ENCODE measurements around the gene ASB18. TPM values are rescaled to one million over a fixed set of nuclear protein-coding genes. Genes with fewer than 3 reads are reported as not detected.

Gene ASB18, protein sequence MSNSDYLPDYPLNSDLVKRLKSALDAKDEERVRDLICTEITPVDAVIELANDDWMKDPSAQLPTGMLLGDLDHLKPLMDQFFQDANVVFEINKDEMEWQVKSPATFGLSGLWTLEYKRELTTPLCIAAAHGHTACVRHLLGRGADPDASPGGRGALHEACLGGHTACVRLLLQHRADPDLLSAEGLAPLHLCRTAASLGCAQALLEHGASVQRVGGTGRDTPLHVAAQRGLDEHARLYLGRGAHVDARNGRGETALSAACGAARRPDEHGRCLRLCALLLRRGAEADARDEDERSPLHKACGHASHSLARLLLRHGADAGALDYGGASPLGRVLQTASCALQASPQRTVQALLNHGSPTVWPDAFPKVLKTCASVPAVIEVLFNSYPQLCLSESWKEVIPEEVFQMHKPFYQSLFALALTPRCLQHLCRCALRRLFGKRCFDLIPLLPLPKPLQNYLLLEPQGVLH
- 1 to 10 TPM; 1.9 to 7.6 TPM for total RNA-seq

DNA sequence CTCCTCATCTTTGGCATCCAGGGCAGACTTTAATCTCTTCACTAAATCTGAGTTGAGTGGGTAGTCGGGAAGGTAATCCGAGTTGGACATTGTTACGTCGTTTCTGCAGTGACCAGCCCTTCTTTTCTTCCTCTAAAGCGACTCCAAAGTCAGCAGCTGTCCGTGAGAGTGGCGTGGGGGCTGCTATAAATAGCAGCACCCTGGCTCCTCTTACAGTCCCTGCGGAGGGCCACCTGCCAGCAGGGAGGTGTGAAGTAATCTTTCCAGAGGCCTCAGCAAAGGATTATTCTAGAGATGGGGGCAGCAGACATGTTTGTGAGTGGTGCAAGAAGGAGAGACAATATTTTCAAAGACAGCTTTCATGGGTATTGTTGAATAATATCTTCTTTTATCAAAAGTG lies at the start of gene ASB18:
ASB18 (minus strand) TSS at position 151 of the 400 bp plus-strand sequence; CDS start at position 90, 61 bp downstream.
- Histone ChIP-seq H3K27ac (peak within 1 kb of the TSS; percentile 71 to 73), H3K9me3 (no peaks in the 10 kb centered on the region), H3K36me3 (no peaks in the 10 kb centered on the region), H3K4me1 (peaks cover 0 to 13% of the 10 kb centered on the region in 2 donors), H3K27me3 (no peaks in the 10 kb centered on the region), H3K4me3 (peak within 1 kb of the TSS; percentile 38 to 43)
- TF ChIP-seq, protein P1, sequence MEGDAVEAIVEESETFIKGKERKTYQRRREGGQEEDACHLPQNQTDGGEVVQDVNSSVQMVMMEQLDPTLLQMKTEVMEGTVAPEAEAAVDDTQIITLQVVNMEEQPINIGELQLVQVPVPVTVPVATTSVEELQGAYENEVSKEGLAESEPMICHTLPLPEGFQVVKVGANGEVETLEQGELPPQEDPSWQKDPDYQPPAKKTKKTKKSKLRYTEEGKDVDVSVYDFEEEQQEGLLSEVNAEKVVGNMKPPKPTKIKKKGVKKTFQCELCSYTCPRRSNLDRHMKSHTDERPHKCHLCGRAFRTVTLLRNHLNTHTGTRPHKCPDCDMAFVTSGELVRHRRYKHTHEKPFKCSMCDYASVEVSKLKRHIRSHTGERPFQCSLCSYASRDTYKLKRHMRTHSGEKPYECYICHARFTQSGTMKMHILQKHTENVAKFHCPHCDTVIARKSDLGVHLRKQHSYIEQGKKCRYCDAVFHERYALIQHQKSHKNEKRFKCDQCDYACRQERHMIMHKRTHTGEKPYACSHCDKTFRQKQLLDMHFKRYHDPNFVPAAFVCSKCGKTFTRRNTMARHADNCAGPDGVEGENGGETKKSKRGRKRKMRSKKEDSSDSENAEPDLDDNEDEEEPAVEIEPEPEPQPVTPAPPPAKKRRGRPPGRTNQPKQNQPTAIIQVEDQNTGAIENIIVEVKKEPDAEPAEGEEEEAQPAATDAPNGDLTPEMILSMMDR (IDR thresholded peaks at IDR 0.05) = no peak
- peak; percentile 58 for DNase-seq (ENCODE audit: low spot score)

DNA sequence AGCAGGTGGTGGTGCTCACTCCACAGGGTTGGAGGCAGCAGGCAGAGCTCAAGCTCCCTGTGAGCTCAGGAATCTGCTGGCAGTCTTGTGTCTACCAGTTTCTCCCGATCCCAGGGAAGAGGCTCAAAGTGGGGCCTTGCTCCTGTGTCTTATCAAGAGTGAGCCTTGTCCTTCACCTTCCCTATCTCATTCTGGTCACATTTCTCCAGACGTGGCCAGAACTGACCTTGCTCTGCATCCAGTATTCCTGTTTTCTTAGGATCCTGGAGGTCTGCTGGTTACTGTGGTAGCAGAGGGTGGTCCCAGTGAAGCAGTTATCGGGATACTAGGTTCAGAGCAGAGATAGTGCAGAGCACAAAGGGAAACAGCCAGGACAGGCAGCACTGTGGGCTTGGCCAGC lies 47.1 kb upstream of the ASB18 start:
- peaks cover 0 to 23% of the 10 kb centered on the region in 2 donors for H3K9me3 ChIP-seq
- H3K4me1 ChIP-seq = no peaks in the 10 kb centered on the region
- no peak for DNase-seq (ENCODE audit: low spot score)
- no peaks in the 10 kb centered on the region for H3K36me3 ChIP-seq
- no peak overlapping the region for H3K27ac ChIP-seq
- no peak overlapping the region for H3K4me3 ChIP-seq
- TF ChIP-seq, protein P1 (IDR thresholded peaks at IDR 0.05) = no peak
- H3K27me3 ChIP-seq = no peaks in the 10 kb centered on the region

DNA sequence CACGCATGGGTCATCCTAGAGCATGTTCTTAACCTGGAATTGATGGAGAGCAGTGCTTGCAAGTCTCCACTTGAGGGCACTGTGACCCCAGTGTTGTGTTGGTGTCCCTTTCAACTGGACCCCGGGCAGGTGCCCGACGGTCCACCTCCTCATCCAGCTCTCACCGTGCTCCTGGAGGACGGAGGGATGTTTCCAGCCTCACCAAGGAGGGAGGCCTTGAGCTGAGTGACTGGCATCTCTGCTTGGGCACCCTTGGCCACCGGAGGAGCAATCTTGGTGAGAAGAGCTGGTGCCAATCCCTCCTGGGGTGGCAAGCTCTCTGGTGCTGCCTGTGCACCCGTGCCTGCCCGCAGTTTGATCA lies 45.4 kb upstream of the ASB18 start:
- Histone ChIP-seq H3K36me3 (no peaks in the 10 kb centered on the region), H3K9me3 (peaks cover 0 to 23% of the 10 kb centered on the region in 2 donors), H3K4me3 (no peak overlapping the region), H3K27me3 (no peaks in the 10 kb centered on the region), H3K27ac (no peak overlapping the region), H3K4me1 (no peaks in the 10 kb centered on the region)
- DNase-seq (ENCODE audit: low spot score) = no peak
- TF ChIP-seq, protein P1 (IDR thresholded peaks at IDR 0.05) = peak in 1 of 2 donors; percentile 56

DNA sequence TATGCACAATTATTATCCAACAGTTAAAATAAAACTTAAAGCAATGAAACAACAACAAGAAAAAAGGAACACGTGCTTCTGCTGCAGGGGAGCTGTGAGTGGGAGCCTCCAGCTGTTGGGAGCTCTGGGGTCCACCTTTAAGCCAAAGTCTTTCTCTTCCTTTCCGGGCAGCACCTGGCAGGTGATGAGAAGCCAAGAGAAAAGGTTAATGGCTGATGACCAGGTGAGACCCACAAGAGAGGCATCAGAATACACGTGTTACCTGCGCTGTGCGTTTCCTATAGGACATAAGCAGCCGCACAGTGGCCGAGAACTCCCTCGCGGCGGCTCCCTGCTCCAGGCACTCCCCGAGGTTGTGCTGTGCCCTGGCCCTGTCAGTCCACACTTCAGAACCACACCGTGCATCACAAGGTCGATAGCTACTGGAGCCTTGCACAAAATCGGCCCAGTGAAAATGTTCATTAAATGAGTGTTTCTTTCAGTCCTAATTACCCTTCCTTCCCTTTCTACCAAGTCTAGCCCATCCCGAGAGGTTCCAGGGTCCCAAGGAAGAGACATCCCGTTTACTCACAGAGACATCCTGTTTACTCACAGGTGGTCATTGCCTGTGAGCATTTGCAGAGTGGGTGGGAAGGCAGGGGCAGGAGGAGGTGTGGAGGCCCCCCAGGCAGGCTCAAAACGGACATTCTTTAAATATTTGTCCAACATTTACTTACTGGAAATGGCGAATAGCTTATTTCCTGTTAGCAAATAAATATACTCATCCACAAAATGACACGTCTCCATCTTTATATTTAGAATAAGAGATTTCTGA lies 44.9 kb upstream of the ASB18 start:
- H3K27me3 ChIP-seq = no peaks in the 10 kb centered on the region
- peaks cover 0 to 22% of the 10 kb centered on the region in 2 donors for H3K9me3 ChIP-seq
- TF ChIP-seq, protein P1 (IDR thresholded peaks at IDR 0.05) = no peak

DNA sequence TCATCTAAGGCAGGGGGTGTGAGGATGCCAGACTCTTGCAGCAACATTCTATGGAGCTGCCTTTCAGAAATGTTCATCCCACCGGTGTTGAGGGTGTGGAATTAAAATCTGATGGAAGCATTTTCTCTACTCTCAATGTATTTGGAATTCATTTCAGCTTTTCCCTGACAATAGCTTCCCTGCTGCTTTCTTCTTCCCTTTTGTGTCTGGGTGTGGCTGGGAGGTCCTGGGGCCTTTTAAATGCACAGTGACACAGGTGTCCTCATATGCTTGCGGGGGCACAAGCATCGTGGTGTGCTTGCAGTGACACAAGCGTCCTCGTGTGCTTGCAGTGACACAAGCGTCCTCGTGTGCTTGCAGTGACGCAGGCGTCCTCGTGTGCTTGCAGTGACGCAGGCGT lies 43.4 kb upstream of the ASB18 start:
- Histone ChIP-seq H3K4me1 (no peaks in the 10 kb centered on the region), H3K9me3 (peaks cover 0 to 8% of the 10 kb centered on the region in 2 donors)
- TF ChIP-seq, protein P1 (IDR thresholded peaks at IDR 0.05) = no peak

More for the DNA sequence above, 44.9 kb upstream of the ASB18 start:
- Histone ChIP-seq H3K4me1 (no peaks in the 10 kb centered on the region), H3K4me3 (no peak overlapping the region), H3K36me3 (no peaks in the 10 kb centered on the region), H3K27ac (no peak overlapping the region)
- DNase-seq (ENCODE audit: low spot score) = no peak

More for the DNA sequence above, 43.4 kb upstream of the ASB18 start:
- Histone ChIP-seq H3K4me3 (no peak overlapping the region), H3K36me3 (no peaks in the 10 kb centered on the region), H3K27ac (no peak overlapping the region), H3K27me3 (no peaks in the 10 kb centered on the region)
- DNase-seq (ENCODE audit: low spot score) = no peak
